HepG2 (cell line): ENCODE results near the gene OPRL1. TPM values are rescaled to one million over a fixed set of nuclear protein-coding genes. Genes with fewer than 3 reads are reported as not detected.

Experiments used
- CAMTA2 ChIP-seq: sonication (generic); formaldehyde crosslinking; IDR thresholded peaks from 2 replicates; pipeline ENCODE4 v1.4.0; 2020; ENCODE audit warnings: mild to moderate bottlenecking, missing genetic modification reagents, borderline replicate concordance
- ELF1 ChIP-seq: sonication (generic); formaldehyde crosslinking; IDR thresholded peaks from 2 replicates; pipeline ENCODE4 v1.4.0; 2020; ENCODE audit warnings: missing genetic modification reagents
- FOSL2 ChIP-seq: sonication (generic); formaldehyde crosslinking; IDR thresholded peaks from 2 replicates; pipeline ENCODE4 v1.4.0; 2020; ENCODE audit warnings: missing genetic modification reagents
- HOXA3 ChIP-seq: sonication (generic); formaldehyde crosslinking; IDR thresholded peaks from 2 replicates; pipeline ENCODE4 v1.5.0; 2020; ENCODE audit warnings: missing genetic modification reagents
- KAT7 ChIP-seq: IDR thresholded peaks from 2 replicates; pipeline ENCODE4 v1.6.1; 2018; ENCODE audit warnings: borderline replicate concordance, missing compliant biosample characterization
- PHF21A ChIP-seq: sonication (generic); formaldehyde crosslinking; IDR thresholded peaks from 2 replicates; pipeline ENCODE4 v1.5.0; 2020; ENCODE audit warnings: mild to moderate bottlenecking, missing genetic modification reagents
- PTBP1 ChIP-seq: fragments of 200-400 bp; formaldehyde crosslinking; IDR thresholded peaks from 2 replicates; pipeline ENCODE4 v1.6.1; 2018; ENCODE audit warnings: low read length, low read depth; ENCODE audit not compliant: poor library complexity, severe bottlenecking
- RCOR2 ChIP-seq: IDR thresholded peaks from 2 replicates; pipeline ENCODE4 v1.6.1; 2016; ENCODE audit warnings: missing biosample characterization, missing genetic modification reagents
- SIN3A ChIP-seq: IDR thresholded peaks from 2 replicates; pipeline ENCODE4 v1.6.1; 2011; ENCODE audit warnings: low read depth, mild to moderate bottlenecking, control low read depth, low read length, borderline replicate concordance
- SKIL ChIP-seq: sonication (generic); formaldehyde crosslinking; IDR thresholded peaks from 2 replicates; pipeline ENCODE4 v1.8.0; 2022; ENCODE audit warnings: missing genetic modification reagents, mild to moderate bottlenecking, moderate library complexity, borderline replicate concordance
- SRSF1 ChIP-seq: fragments of 200-400 bp; formaldehyde crosslinking; optimal IDR thresholded peaks from 2 replicates; pipeline ENCODE3; 2017; ENCODE audit warnings: mild to moderate bottlenecking, low read depth, low read length, moderate library complexity
- ZFP1 ChIP-seq: IDR thresholded peaks from 2 replicates; pipeline ENCODE4 v1.6.1; 2016
- ZNF441 ChIP-seq: sonication (generic); formaldehyde crosslinking; IDR thresholded peaks from 2 replicates; pipeline ENCODE4 v1.7.0; 2021; ENCODE audit warnings: missing genetic modification reagents, borderline replicate concordance
- ZNF552 ChIP-seq: sonication (generic); formaldehyde crosslinking; IDR thresholded peaks from 2 replicates; pipeline ENCODE4 v1.9.0; 2022; ENCODE audit warnings: missing genetic modification reagents, mild to moderate bottlenecking, borderline replicate concordance
- ZNF605 ChIP-seq: sonication (generic); formaldehyde crosslinking; IDR thresholded peaks from 2 replicates; pipeline ENCODE4 v1.8.0; 2022; ENCODE audit warnings: mild to moderate bottlenecking, missing genetic modification reagents
- ZNF7 ChIP-seq: IDR thresholded peaks from 2 replicates; pipeline ENCODE4 v1.6.1; 2016; ENCODE audit warnings: missing biosample characterization, missing genetic modification reagents
- ZNF713 ChIP-seq: sonication (generic); formaldehyde crosslinking; IDR thresholded peaks from 2 replicates; pipeline ENCODE4 v1.4.0; 2020; ENCODE audit warnings: mild to moderate bottlenecking, missing genetic modification reagents
- polyA plus RNA-seq, 8 experiments: library from polyadenylated mRNA; depleted of rRNA in 3 of 8; stranded (reverse) in 7 of 8; unstranded in 1 of 8; fragments of >200 nt; fragmentation: Illumina TruSeq in 4 of 8; extraction: Trizol in 4 of 8; gene quantifications; 2 replicates each; pipeline versions ENCODE4 v1.2.1 to v1.2.3, GENCODE V29; 2011 to 2016; ENCODE audit warnings: low read depth in 4 of 8, missing spikeins in 1 of 8, mixed read lengths in 1 of 8; ENCODE audit not compliant: insufficient read depth in 1 of 8
- total RNA-seq, 5 experiments: library from RNA; depleted of rRNA; stranded (reverse); fragments of >200 nt; fragmentation: Illumina TruSeq; extraction: Trizol; gene quantifications; 2 replicates each; pipeline ENCODE4 v1.2.3, GENCODE V29; 2016; ENCODE audit warnings: low read depth in 1 of 5
- TF ChIP-seq, protein P1 (sequence below): sonication (generic); formaldehyde crosslinking; IDR thresholded peaks from 2 replicates; pipeline ENCODE4 v1.8.0; 2022; ENCODE audit warnings: mild to moderate bottlenecking, missing genetic modification reagents, moderate library complexity
- TF ChIP-seq, protein P2 (sequence below): sonication (generic); formaldehyde crosslinking; IDR thresholded peaks from 2 replicates; pipeline ENCODE4 v1.8.0; 2022; ENCODE audit warnings: low read depth, missing genetic modification reagents
- TF ChIP-seq, protein P3 (sequence below): sonication (generic); formaldehyde crosslinking; IDR thresholded peaks from 2 replicates; pipeline ENCODE4 v1.4.0; 2020; ENCODE audit warnings: missing genetic modification reagents
- TF ChIP-seq, protein P4 (sequence below): sonication (generic); formaldehyde crosslinking; IDR thresholded peaks from 2 replicates; pipeline ENCODE4 v1.5.0; 2020; ENCODE audit warnings: missing genetic modification reagents, mild to moderate bottlenecking, borderline replicate concordance

The OPRL1 gene
- total and polyA plus RNA-seq, 2 of the 13 experiments (the other 11 are each of a cell fraction or from before 2014, with no cell fraction given), result 0.35 to 0.71 TPM

DNA sequence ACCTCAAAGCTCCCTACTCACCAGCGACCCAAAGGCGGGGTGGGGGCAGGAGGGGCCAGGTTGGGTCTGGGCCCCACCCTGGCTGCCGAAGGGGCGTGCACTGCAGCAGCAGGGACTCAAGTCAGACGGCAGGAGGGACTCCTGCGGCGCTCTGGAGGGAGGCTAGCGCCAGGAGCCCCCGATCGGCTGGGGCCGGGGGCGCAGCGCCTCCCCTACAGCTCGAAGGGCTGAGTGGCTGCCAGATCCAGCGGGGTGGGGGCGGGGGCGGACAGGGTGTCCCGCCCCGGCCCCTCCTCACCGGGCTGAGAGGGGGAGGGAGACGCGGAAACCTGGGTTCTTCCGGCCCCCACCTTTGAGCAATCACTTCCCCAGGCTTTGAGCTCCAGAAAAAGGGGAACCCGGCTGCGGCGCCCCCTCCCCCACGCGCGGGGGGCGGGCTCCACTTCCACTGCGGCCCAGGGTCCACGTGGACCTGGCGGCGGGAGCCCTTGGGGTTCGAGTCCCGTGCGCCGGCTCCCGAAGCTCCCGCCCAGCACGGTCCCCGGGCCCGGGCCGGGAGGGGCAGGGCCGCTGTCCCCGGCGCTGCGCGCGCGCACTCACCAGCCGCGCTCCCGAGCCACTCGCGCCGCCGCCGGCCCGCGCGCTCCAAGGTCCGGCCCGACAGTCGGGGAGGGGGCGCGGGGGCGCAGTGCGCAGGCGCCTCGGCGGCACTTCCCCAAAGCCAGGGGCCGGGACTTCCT, 439 bp upstream of the OPRL1 start, which contains the start of gene RGS19 (continued):
- TF ChIP-seq, protein P1, sequence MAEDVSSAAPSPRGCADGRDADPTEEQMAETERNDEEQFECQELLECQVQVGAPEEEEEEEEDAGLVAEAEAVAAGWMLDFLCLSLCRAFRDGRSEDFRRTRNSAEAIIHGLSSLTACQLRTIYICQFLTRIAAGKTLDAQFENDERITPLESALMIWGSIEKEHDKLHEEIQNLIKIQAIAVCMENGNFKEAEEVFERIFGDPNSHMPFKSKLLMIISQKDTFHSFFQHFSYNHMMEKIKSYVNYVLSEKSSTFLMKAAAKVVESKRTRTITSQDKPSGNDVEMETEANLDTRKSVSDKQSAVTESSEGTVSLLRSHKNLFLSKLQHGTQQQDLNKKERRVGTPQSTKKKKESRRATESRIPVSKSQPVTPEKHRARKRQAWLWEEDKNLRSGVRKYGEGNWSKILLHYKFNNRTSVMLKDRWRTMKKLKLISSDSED, result no peak; the same call in 1 of the 2 replicates
- TF ChIP-seq KAT7 (CRISPR knock-in tag) (peak; percentile 29; the same call in 1 of the 2 replicates), CAMTA2 (CRISPR knock-in tag) (peak; percentile 80; the same call in 1 of the 2 replicates), RCOR2 (CRISPR knock-in tag) (peak; percentile 88), SKIL (CRISPR knock-in tag) (0 out of 2 replicates have a peak, but pooled peaks have one; percentile 38), ZNF713 (CRISPR knock-in tag) (peak; percentile 74; the same call in 1 of the 2 replicates), ZNF7 (CRISPR knock-in tag) (no peak), SIN3A (peak; percentile 59; the same call in 1 of the 2 replicates), ZFP1 (CRISPR knock-in tag) (no peak), ZNF552 (CRISPR knock-in tag) (0 out of 2 replicates have a peak, but pooled peaks have one; percentile 86), ZNF441 (CRISPR knock-in tag) (peak; percentile 28; the same call in 1 of the 2 replicates), PTBP1 (peak; percentile 70), PHF21A (CRISPR knock-in tag) (peak; percentile 44; the same call in 1 of the 2 replicates), ELF1 (peak; percentile 59), SRSF1 (peak; percentile 88), ZNF605 (CRISPR knock-in tag) (0 out of 2 replicates have a peak, but pooled peaks have one; percentile 59), HOXA3 (CRISPR knock-in tag) (peak; percentile 22; the same call in 1 of the 2 replicates), FOSL2 (CRISPR knock-in tag) (0 out of 2 replicates have a peak, but pooled peaks have one; percentile 14)
- TF ChIP-seq, protein P2, sequence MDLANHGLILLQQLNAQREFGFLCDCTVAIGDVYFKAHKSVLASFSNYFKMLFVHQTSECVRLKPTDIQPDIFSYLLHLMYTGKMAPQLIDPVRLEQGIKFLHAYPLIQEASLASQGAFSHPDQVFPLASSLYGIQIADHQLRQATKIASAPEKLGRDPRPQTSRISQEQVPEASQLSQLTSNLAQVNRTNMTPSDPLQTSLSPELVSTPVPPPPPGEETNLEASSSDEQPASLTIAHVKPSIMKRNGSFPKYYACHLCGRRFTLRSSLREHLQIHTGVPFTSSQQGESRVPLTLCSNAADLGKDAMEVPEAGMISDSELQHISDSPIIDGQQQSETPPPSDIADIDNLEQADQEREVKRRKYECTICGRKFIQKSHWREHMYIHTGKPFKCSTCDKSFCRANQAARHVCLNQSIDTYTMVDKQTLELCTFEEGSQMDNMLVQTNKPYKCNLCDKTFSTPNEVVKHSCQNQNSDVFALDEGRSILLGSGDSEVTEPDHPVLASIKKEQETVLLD (CRISPR knock-in tag), result peak; percentile 47; the same call in 1 of the 2 replicates
- TF ChIP-seq, protein P3, sequence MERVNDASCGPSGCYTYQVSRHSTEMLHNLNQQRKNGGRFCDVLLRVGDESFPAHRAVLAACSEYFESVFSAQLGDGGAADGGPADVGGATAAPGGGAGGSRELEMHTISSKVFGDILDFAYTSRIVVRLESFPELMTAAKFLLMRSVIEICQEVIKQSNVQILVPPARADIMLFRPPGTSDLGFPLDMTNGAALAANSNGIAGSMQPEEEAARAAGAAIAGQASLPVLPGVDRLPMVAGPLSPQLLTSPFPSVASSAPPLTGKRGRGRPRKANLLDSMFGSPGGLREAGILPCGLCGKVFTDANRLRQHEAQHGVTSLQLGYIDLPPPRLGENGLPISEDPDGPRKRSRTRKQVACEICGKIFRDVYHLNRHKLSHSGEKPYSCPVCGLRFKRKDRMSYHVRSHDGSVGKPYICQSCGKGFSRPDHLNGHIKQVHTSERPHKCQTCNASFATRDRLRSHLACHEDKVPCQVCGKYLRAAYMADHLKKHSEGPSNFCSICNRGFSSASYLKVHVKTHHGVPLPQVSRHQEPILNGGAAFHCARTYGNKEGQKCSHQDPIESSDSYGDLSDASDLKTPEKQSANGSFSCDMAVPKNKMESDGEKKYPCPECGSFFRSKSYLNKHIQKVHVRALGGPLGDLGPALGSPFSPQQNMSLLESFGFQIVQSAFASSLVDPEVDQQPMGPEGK (CRISPR knock-in tag), result peak; percentile 95
- TF ChIP-seq, protein P4, sequence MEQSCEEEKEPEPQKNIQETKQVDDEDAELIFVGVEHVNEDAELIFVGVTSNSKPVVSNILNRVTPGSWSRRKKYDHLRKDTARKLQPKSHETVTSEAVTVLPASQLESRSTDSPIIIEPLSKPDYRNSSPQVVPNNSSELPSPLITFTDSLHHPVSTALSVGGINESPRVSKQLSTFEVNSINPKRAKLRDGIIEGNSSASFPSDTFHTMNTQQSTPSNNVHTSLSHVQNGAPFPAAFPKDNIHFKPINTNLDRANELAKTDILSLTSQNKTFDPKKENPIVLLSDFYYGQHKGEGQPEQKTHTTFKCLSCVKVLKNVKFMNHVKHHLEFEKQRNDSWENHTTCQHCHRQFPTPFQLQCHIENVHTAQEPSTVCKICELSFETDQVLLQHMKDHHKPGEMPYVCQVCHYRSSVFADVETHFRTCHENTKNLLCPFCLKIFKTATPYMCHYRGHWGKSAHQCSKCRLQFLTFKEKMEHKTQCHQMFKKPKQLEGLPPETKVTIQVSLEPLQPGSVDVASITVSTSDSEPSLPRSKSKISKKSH (CRISPR knock-in tag), result peak; percentile 84
